ENCODE results near the gene ESR1.
"Not testable (repeated sequence)": the region's sequence is repeated elsewhere in the genome, so short reads cannot be mapped to it uniquely, and the experiment has no call there.

The ESR1 gene

GRCh38 chr6:152136449-152136825, 329.0 kb downstream of the ESR1 start:
- Mint-ChIP-seq H3K27me3 (ENCODE audit: low read depth) (no peaks in the 10 kb centered on the region), H3K36me3 (ENCODE audit: low read depth) (peaks cover 71% of the 10 kb centered on the region), H3K4me1 (ENCODE audit: low read depth) (peaks cover 5% of the 10 kb centered on the region), H3K4me3 (no peak overlapping the region), H3K27ac (no peak overlapping the region), H3K9me3 (no peaks in the 10 kb centered on the region)

GRCh38 chr6:152138344-152138743, 330.9 kb downstream of the ESR1 start:
- H3K9me3 Mint-ChIP-seq; H3K27me3 Mint-ChIP-seq (ENCODE audit: low read depth); H3K4me3 Mint-ChIP-seq; H3K27ac Mint-ChIP-seq; H3K4me1 Mint-ChIP-seq (ENCODE audit: low read depth): not testable (repeated sequence)
- peaks cover 69% of the 10 kb centered on the region for H3K36me3 Mint-ChIP-seq (ENCODE audit: low read depth)

DNA sequence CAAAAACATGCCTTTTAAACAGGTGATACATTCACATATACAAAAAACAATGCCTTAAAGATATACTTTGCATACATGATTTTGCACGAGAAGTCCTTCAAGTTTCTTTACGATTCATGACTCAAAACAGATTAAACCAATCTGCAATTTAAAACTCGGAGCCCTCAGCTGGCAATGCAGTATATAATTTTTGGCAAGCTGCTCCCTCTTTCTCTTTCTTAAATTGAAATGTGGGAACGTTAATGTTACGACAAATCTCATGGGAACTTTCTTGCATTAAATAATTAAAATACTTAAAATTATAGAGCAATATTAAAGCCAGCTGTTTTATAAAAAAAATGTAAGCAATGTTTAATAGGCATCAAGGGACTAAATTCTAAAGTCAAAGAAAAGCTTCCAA, 334.6 kb downstream of the ESR1 start:
- H3K4me1 Mint-ChIP-seq (ENCODE audit: low read depth): peaks cover 2% of the 10 kb centered on the region
- H3K27me3 Mint-ChIP-seq (ENCODE audit: low read depth): no peaks in the 10 kb centered on the region
- H3K36me3 Mint-ChIP-seq (ENCODE audit: low read depth): peaks cover 56% of the 10 kb centered on the region
- H3K9me3 Mint-ChIP-seq: no peaks in the 10 kb centered on the region
- H3K27ac Mint-ChIP-seq: no peak overlapping the region
- H3K4me3 Mint-ChIP-seq: no peak overlapping the region

DNA sequence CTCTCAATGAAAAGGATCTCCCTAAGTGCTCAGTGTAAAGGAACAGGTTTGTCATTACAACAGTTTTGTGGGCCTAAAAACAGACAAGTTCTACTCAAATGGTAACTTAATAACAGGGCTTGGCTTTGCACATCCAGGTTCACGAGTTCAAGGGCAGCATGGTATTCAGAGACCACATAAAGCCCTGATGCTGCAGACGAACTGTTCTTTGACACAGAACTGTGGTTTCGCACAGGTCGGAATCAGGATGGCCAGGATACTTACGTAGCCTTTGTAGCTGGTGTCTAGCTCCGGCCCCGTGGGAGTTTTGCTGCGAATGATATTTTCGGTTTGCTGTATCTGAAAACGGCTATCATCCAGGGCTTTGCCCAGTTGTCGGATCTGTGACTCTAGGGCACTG, 335.9 kb downstream of the ESR1 start:
- H3K27me3 Mint-ChIP-seq (ENCODE audit: low read depth): no peaks in the 10 kb centered on the region
- peaks cover 2% of the 10 kb centered on the region for H3K4me1 Mint-ChIP-seq (ENCODE audit: low read depth)
- H3K4me3 Mint-ChIP-seq: no peak overlapping the region
- H3K27ac Mint-ChIP-seq: no peak overlapping the region
- H3K9me3 Mint-ChIP-seq: no peaks in the 10 kb centered on the region
- H3K36me3 Mint-ChIP-seq (ENCODE audit: low read depth): peaks cover 57% of the 10 kb centered on the region

GRCh38 chr6:152146385-152146784, 338.9 kb downstream of the ESR1 start:
- peaks cover 55% of the 10 kb centered on the region for H3K36me3 Mint-ChIP-seq (ENCODE audit: low read depth)

GRCh38 chr6:152147269-152147668, 339.8 kb downstream of the ESR1 start:
- H3K9me3 Mint-ChIP-seq: no peaks in the 10 kb centered on the region
- peaks cover 5% of the 10 kb centered on the region for H3K4me1 Mint-ChIP-seq (ENCODE audit: low read depth)
- H3K36me3 Mint-ChIP-seq (ENCODE audit: low read depth): peaks cover 64% of the 10 kb centered on the region
- no peak overlapping the region for H3K4me3 Mint-ChIP-seq
- no peaks in the 10 kb centered on the region for H3K27me3 Mint-ChIP-seq (ENCODE audit: low read depth)
- H3K27ac Mint-ChIP-seq: no peak overlapping the region

More at GRCh38 chr6:152146385-152146784, 338.9 kb downstream of the ESR1 start:
- Mint-ChIP-seq H3K9me3 (no peaks in the 10 kb centered on the region), H3K27ac (no peak overlapping the region), H3K27me3 (ENCODE audit: low read depth) (no peaks in the 10 kb centered on the region), H3K4me3 (no peak overlapping the region), H3K4me1 (ENCODE audit: low read depth) (peaks cover 5% of the 10 kb centered on the region)

DNA sequence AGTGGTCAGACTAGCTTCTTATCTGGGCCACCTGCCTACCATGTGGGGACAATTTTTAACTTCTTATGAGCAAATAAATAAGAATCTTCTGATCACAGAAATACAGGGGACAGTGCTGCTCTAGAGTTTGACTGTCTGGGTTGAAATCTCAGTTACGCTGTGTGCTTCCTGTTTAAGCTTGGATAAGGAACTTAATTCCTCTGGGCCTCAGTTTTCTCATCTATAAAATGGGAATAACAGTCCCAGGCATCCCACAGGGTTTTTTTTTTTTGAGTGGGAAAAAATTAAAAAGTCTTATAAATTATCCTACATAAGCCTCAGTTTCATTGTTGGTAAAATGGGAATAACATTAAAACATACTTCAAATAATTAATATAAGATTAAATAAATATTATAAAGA, 340.9 kb downstream of the ESR1 start:
- Mint-ChIP-seq H3K36me3 (ENCODE audit: low read depth) (peaks cover 58% of the 10 kb centered on the region), H3K4me1 (ENCODE audit: low read depth) (peaks cover 5% of the 10 kb centered on the region), H3K9me3 (no peaks in the 10 kb centered on the region), H3K27me3 (ENCODE audit: low read depth) (no peaks in the 10 kb centered on the region), H3K27ac (no peak overlapping the region), H3K4me3 (no peak overlapping the region)

DNA sequence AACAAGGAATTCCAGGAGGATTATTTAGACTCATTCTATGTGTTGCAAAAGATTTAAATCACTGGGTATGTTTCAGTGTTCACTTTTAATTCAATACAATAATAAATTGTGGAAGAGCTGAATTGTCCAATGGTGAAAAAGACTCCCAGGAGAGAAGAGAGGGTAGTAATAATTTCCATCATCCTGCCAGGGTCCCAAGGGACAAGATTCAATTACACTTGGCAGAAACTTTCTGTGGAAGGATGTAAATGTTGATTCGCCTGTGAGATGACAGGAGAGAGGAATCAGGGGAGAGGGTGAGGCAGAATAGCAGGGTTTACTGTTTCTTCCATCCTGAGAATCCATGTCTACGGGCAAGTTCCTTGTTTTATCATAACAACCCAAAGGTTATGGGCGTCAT, 342.7 kb downstream of the ESR1 start:
- Mint-ChIP-seq H3K4me3 (no peak overlapping the region), H3K27ac (no peak overlapping the region), H3K36me3 (ENCODE audit: low read depth) (peaks cover 63% of the 10 kb centered on the region), H3K4me1 (ENCODE audit: low read depth) (peaks cover 3% of the 10 kb centered on the region), H3K27me3 (ENCODE audit: low read depth) (no peaks in the 10 kb centered on the region), H3K9me3 (no peaks in the 10 kb centered on the region)

- H3K27me3 Mint-ChIP-seq (ENCODE audit: low read depth): no peaks in the 10 kb centered on the region
- H3K4me3 Mint-ChIP-seq: no peak overlapping the region
- no peaks in the 10 kb centered on the region for H3K9me3 Mint-ChIP-seq
- H3K27ac Mint-ChIP-seq: no peak overlapping the region
- peaks cover 5% of the 10 kb centered on the region for H3K4me1 Mint-ChIP-seq (ENCODE audit: low read depth)
- H3K36me3 Mint-ChIP-seq (ENCODE audit: low read depth): peaks cover 67% of the 10 kb centered on the region
Observed at GRCh38 chr6:152151920-152152319, 344.4 kb downstream of the ESR1 start.

- Mint-ChIP-seq H3K36me3 (ENCODE audit: low read depth) (peaks cover 58% of the 10 kb centered on the region), H3K4me3 (no peak overlapping the region), H3K9me3 (no peaks in the 10 kb centered on the region), H3K27me3 (ENCODE audit: low read depth) (no peaks in the 10 kb centered on the region), H3K27ac (no peak overlapping the region), H3K4me1 (ENCODE audit: low read depth) (peaks cover 2% of the 10 kb centered on the region)
Observed at GRCh38 chr6:152154559-152155356, 347.3 kb downstream of the ESR1 start.

DNA sequence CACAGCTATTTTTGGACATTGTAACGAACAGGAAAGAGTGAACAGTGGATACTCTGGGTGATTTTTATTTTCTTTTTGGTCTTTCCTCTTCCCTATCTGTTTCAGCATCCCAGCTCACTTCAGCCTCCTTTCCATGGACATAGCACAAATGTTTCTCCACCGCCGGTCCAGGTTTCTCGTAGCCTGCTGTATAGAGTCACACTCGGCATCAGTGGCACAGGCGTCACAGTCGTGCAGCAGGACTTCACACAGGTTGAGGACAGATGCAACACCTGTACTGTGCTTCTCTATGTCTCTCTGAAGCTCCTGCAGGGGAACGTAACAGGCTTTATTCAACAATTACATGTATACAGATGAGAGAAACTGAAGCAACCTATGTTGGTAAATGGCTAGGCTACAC, 348.3 kb downstream of the ESR1 start:
- H3K27ac Mint-ChIP-seq: peak overlapping the region; percentile 50
- H3K36me3 Mint-ChIP-seq (ENCODE audit: low read depth): peaks cover 51% of the 10 kb centered on the region
- no peak overlapping the region for H3K4me3 Mint-ChIP-seq

DNA sequence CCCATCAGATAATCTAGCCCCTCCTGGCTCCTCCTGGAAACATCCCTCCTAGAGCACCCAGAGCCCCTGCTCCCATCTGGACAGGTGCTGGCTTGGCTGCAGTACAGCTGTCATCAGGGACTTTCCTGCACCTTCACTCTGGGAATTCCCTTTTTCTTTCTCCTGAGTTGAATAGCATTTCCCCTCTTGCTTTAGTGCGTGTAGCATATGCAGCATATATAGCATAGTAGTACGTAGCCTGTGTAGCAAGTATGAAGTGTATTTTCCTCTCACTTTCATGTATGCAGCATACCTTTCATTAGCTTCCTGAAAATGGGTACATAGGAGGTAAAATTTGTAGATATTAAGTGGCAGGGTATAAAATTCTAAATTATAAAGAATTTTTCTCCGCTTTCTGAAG, 352.9 kb downstream of the ESR1 start:
- Mint-ChIP-seq H3K9me3 (no peaks in the 10 kb centered on the region), H3K27me3 (ENCODE audit: low read depth) (no peaks in the 10 kb centered on the region), H3K4me1 (ENCODE audit: low read depth) (peaks cover 21% of the 10 kb centered on the region), H3K36me3 (ENCODE audit: low read depth) (peaks cover 47% of the 10 kb centered on the region), H3K4me3 (peak overlapping the region; percentile 36), H3K27ac (peak overlapping the region; percentile 81)

More for the DNA sequence above, 348.3 kb downstream of the ESR1 start:
- H3K4me1 Mint-ChIP-seq (ENCODE audit: low read depth): peaks cover 8% of the 10 kb centered on the region
- H3K27me3 Mint-ChIP-seq (ENCODE audit: low read depth): no peaks in the 10 kb centered on the region
- no peaks in the 10 kb centered on the region for H3K9me3 Mint-ChIP-seq

- Mint-ChIP-seq H3K4me1 (ENCODE audit: low read depth) (peaks cover 22% of the 10 kb centered on the region), H3K27ac (peak overlapping the region; percentile 47), H3K36me3 (ENCODE audit: low read depth) (peaks cover 45% of the 10 kb centered on the region), H3K4me3 (peak overlapping the region; percentile 51), H3K9me3 (no peaks in the 10 kb centered on the region), H3K27me3 (ENCODE audit: low read depth) (no peaks in the 10 kb centered on the region)
Observed at GRCh38 chr6:152161501-152161900, 354.0 kb downstream of the ESR1 start.

DNA sequence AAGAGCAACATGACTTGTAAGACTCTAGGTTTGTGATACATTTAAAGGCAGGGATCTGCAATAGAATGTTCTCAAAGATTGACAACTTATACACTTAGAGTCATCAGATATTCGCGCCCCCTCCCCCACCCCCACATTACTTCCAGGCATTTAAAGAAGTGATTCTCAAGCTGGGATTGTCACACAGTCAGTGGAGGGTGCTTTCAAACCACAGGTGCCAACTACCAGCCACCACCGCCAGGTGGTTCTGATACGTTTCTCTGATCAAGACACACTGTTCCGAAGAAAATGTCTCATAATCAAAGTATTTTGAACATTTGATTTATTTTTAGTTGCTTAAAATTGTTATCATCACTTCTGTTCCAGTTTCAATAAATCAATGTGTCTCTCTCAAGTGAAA, 357.5 kb downstream of the ESR1 start:
- Mint-ChIP-seq H3K27me3 (ENCODE audit: low read depth) (no peaks in the 10 kb centered on the region), H3K4me3 (no peak overlapping the region), H3K9me3 (no peaks in the 10 kb centered on the region), H3K4me1 (ENCODE audit: low read depth) (peaks cover 27% of the 10 kb centered on the region), H3K27ac (no peak overlapping the region), H3K36me3 (ENCODE audit: low read depth) (peaks cover 44% of the 10 kb centered on the region)

GRCh38 chr6:152166497-152166896, 359.0 kb downstream of the ESR1 start:
- Mint-ChIP-seq H3K27me3 (ENCODE audit: low read depth) (no peaks in the 10 kb centered on the region), H3K9me3 (peaks cover 8% of the 10 kb centered on the region), H3K27ac (no peak overlapping the region), H3K4me1 (ENCODE audit: low read depth) (peaks cover 30% of the 10 kb centered on the region), H3K36me3 (ENCODE audit: low read depth) (peaks cover 52% of the 10 kb centered on the region), H3K4me3 (no peak overlapping the region)

All from T-helper 1 cell treated with Interleukin-12 subunit alpha and Interleukin-12 subunit beta and Interleukin-4 antibody, amounts not matched to agents 30 μg/mL and 1 μg/mL, for 36 hours (primary cell).